ENCODE results near the gene TUBA1A.
"Not testable (repeated sequence)": the region's sequence is repeated elsewhere in the genome, so short reads cannot be mapped to it uniquely, and the experiment has no call there.

TUBA1A gene

GRCh38 chr12:49146406-49146805 lies 42.5 kb downstream of the TUBA1A start:
- DNase-seq: no peak

GRCh38 chr12:49144384-49144783 lies 44.5 kb downstream of the TUBA1A start:
- no peak for DNase-seq

- DNase-seq: no peak
These were observed 49.9 kb downstream of the TUBA1A start for GRCh38 chr12:49138999-49139398.

GRCh38 chr12:49138587-49138986 lies 50.3 kb downstream of the TUBA1A start:
- DNase-seq: no peak

GRCh38 chr12:49137476-49137875 lies 51.4 kb downstream of the TUBA1A start:
- no peak for DNase-seq

- not testable (repeated sequence) for DNase-seq
These were observed 51.9 kb downstream of the TUBA1A start for GRCh38 chr12:49136997-49137396.
